Rectal smooth muscle tissue (tissue), 1 donor: ENCODE results near the gene PLEKHM3.
A peak's percentile ranks its signal among the peaks of the same experiment; 100 is the strongest.

Experiments
- H3K27ac ChIP-seq: one replicate; pipeline ENCODE4 v1.7.0; 2013; ENCODE audit warnings: low read depth, low read length, inconsistent platforms
- H3K27me3 ChIP-seq: one replicate; pipeline ENCODE4 v1.7.0; 2013; ENCODE audit warnings: low read length; ENCODE audit not compliant: control insufficient read depth, insufficient read depth
- H3K36me3 ChIP-seq: one replicate; pipeline ENCODE4 v1.7.0; 2013; ENCODE audit warnings: low read length; ENCODE audit not compliant: control insufficient read depth, insufficient read depth
- H3K4me1 ChIP-seq: one replicate; pipeline ENCODE4 v1.7.0; 2013; ENCODE audit warnings: low read length; ENCODE audit not compliant: control insufficient read depth, insufficient read depth
- H3K4me3 ChIP-seq: one replicate; pipeline ENCODE4 v1.7.0; 2013; ENCODE audit warnings: low read length
- H3K9ac ChIP-seq: one replicate; pipeline ENCODE4 v1.7.0; 2013; ENCODE audit warnings: low read length

Gene PLEKHM3

GRCh38 chr2:207861789-207862188, 163.5 kb downstream of the PLEKHM3 start:
- Histone ChIP-seq H3K27me3 (no peaks in the 10 kb centered on the region), H3K4me3 (no peak overlapping the region), H3K9ac (no peak overlapping the region), H3K36me3 (peaks cover 2% of the 10 kb centered on the region), H3K4me1 (no peaks in the 10 kb centered on the region), H3K27ac (no peak overlapping the region)

- Histone ChIP-seq H3K27me3 (no peaks in the 10 kb centered on the region), H3K27ac (no peak overlapping the region), H3K36me3 (peaks cover 2% of the 10 kb centered on the region), H3K4me3 (no peak overlapping the region), H3K9ac (no peak overlapping the region), H3K4me1 (no peaks in the 10 kb centered on the region)
These were observed 164.6 kb downstream of the PLEKHM3 start for GRCh38 chr2:207860685-207861084.

- Histone ChIP-seq H3K36me3 (no peaks in the 10 kb centered on the region), H3K4me1 (no peaks in the 10 kb centered on the region), H3K27ac (no peak overlapping the region), H3K27me3 (no peaks in the 10 kb centered on the region), H3K4me3 (no peak overlapping the region), H3K9ac (no peak overlapping the region)
These were observed 169.7 kb downstream of the PLEKHM3 start for GRCh38 chr2:207855591-207855990.

- H3K27ac ChIP-seq: no peak overlapping the region
- H3K27me3 ChIP-seq: no peaks in the 10 kb centered on the region
- H3K4me1 ChIP-seq: peaks cover 4% of the 10 kb centered on the region
- no peak overlapping the region for H3K4me3 ChIP-seq
- H3K9ac ChIP-seq: no peak overlapping the region
- H3K36me3 ChIP-seq: no peaks in the 10 kb centered on the region
These were observed 170.6 kb downstream of the PLEKHM3 start for GRCh38 chr2:207854484-207855440.

GRCh38 chr2:207852791-207853190, 172.5 kb downstream of the PLEKHM3 start:
- no peak overlapping the region for H3K27ac ChIP-seq
- H3K9ac ChIP-seq: no peak overlapping the region
- H3K4me1 ChIP-seq: peaks cover 5% of the 10 kb centered on the region
- H3K36me3 ChIP-seq: no peaks in the 10 kb centered on the region
- no peaks in the 10 kb centered on the region for H3K27me3 ChIP-seq
- no peak overlapping the region for H3K4me3 ChIP-seq

- Histone ChIP-seq H3K4me3 (no peak overlapping the region), H3K27me3 (no peaks in the 10 kb centered on the region), H3K9ac (no peak overlapping the region), H3K27ac (peak overlapping the region; percentile 61), H3K4me1 (peaks cover 5% of the 10 kb centered on the region), H3K36me3 (no peaks in the 10 kb centered on the region)
These were observed 175.9 kb downstream of the PLEKHM3 start for GRCh38 chr2:207849443-207849842.

- Histone ChIP-seq H3K4me3 (no peak overlapping the region), H3K27ac (no peak overlapping the region), H3K36me3 (no peaks in the 10 kb centered on the region), H3K27me3 (no peaks in the 10 kb centered on the region), H3K4me1 (peaks cover 5% of the 10 kb centered on the region), H3K9ac (no peak overlapping the region)
These were observed 176.8 kb downstream of the PLEKHM3 start for GRCh38 chr2:207848545-207848928.

GRCh38 chr2:207847807-207848544, 177.4 kb downstream of the PLEKHM3 start:
- Histone ChIP-seq H3K4me1 (peaks cover 5% of the 10 kb centered on the region), H3K27me3 (no peaks in the 10 kb centered on the region), H3K27ac (no peak overlapping the region), H3K36me3 (no peaks in the 10 kb centered on the region), H3K9ac (no peak overlapping the region), H3K4me3 (no peak overlapping the region)

- Histone ChIP-seq H3K27ac (no peak overlapping the region), H3K9ac (no peak overlapping the region), H3K27me3 (no peaks in the 10 kb centered on the region), H3K4me1 (peaks cover 5% of the 10 kb centered on the region), H3K4me3 (no peak overlapping the region), H3K36me3 (no peaks in the 10 kb centered on the region)
These were observed 178.1 kb downstream of the PLEKHM3 start for GRCh38 chr2:207847098-207847806.

- Histone ChIP-seq H3K36me3 (no peaks in the 10 kb centered on the region), H3K27ac (no peak overlapping the region), H3K27me3 (no peaks in the 10 kb centered on the region), H3K9ac (no peak overlapping the region), H3K4me3 (no peak overlapping the region), H3K4me1 (peaks cover 5% of the 10 kb centered on the region)
These were observed 180.0 kb downstream of the PLEKHM3 start for GRCh38 chr2:207845202-207845864.

- Histone ChIP-seq H3K36me3 (no peaks in the 10 kb centered on the region), H3K4me1 (no peaks in the 10 kb centered on the region), H3K27me3 (no peaks in the 10 kb centered on the region), H3K4me3 (no peak overlapping the region), H3K9ac (no peak overlapping the region), H3K27ac (no peak overlapping the region)
These were observed 180.7 kb downstream of the PLEKHM3 start for GRCh38 chr2:207844648-207845047.

- H3K27ac ChIP-seq: no peak overlapping the region
- no peaks in the 10 kb centered on the region for H3K27me3 ChIP-seq
- H3K9ac ChIP-seq: no peak overlapping the region
- H3K4me3 ChIP-seq: no peak overlapping the region
- no peaks in the 10 kb centered on the region for H3K36me3 ChIP-seq
- peaks cover 11% of the 10 kb centered on the region for H3K4me1 ChIP-seq
These were observed 185.2 kb downstream of the PLEKHM3 start for GRCh38 chr2:207840101-207840500.
